AG04449 (cell line): ENCODE measurements around the gene GSAP.
"Not testable (repeated sequence)": the region's sequence is repeated elsewhere in the genome, so short reads cannot be mapped to it uniquely, and the experiment has no call there.

Experiments used
- CTCF ChIA-PET: fragments of 350-600 bp; formaldehyde crosslinking; extraction: SDS; loops from one replicate; lab custom pipeline; 2021; ENCODE audit warnings: antibody characterized with exemption; lab: Yijun Ruan, JAX
- POLR2A ChIA-PET: fragments of 400-600, 350-600 bp; formaldehyde crosslinking; extraction: SDS; loops from one replicate; lab custom pipeline; 2020; ENCODE audit warnings: antibody characterized with exemption, inconsistent platforms; lab: Yijun Ruan, JAX
- DNase-seq: peaks from one replicate; pipeline ENCODE4 v3.0.0-alpha.2; 2010; ENCODE audit warnings: low read depth, low spot score
- H3K4me3 ChIP-seq: 2 replicates; pipeline ENCODE4 v1.5.1; 2011; ENCODE audit warnings: low read depth, mild to moderate bottlenecking, control low read depth, low read length
- CTCF ChIP-seq: IDR thresholded peaks from one replicate; pipeline ENCODE4 v1.5.1; 2011; ENCODE audit warnings: mild to moderate bottlenecking, moderate library complexity, low read length, control low read depth, inconsistent platforms; ENCODE audit not compliant: insufficient read depth; ENCODE audit errors: missing control alignments

Gene GSAP

GRCh38 chr7:77454802-77455201, 38.7 kb upstream of the GSAP start:
- TF ChIP-seq CTCF = no peak
- no peak overlapping the region for H3K4me3 ChIP-seq
- CTCF ChIA-PET = no interaction called here
- no peak for DNase-seq
- POLR2A ChIA-PET = no interaction called here

GRCh38 chr7:77453531-77453930, 37.4 kb upstream of the GSAP start:
- CTCF ChIA-PET = no interaction called here

GRCh38 chr7:77451950-77452349, 35.8 kb upstream of the GSAP start:
- CTCF ChIA-PET, POLR2A ChIA-PET, H3K4me3 ChIP-seq, DNase-seq: not testable (repeated sequence)

More at GRCh38 chr7:77453531-77453930, 37.4 kb upstream of the GSAP start:
- no peak for TF ChIP-seq CTCF
- no peak for DNase-seq
- POLR2A ChIA-PET = no interaction called here
- H3K4me3 ChIP-seq = no peak overlapping the region

- CTCF ChIA-PET = no interaction called here
- H3K4me3 ChIP-seq = no peak overlapping the region
- POLR2A ChIA-PET = no interaction called here
- DNase-seq = no peak
- TF ChIP-seq CTCF = no peak
Observed at GRCh38 chr7:77450613-77451012, 34.5 kb upstream of the GSAP start.

- H3K4me3 ChIP-seq = no peak overlapping the region
- no peak for TF ChIP-seq CTCF
- CTCF ChIA-PET = no interaction called here
- POLR2A ChIA-PET = no interaction called here
- DNase-seq = no peak
Observed at GRCh38 chr7:77450054-77450453, 33.9 kb upstream of the GSAP start.

GRCh38 chr7:77447616-77448015, 31.5 kb upstream of the GSAP start:
- CTCF ChIA-PET = no interaction called here
- DNase-seq = no peak
- no peak overlapping the region for H3K4me3 ChIP-seq
- TF ChIP-seq CTCF = no peak
- POLR2A ChIA-PET = no interaction called here

- TF ChIP-seq CTCF = no peak
- no peak for DNase-seq
- no peak overlapping the region for H3K4me3 ChIP-seq
- CTCF ChIA-PET = no interaction called here
- POLR2A ChIA-PET = no interaction called here
Observed at GRCh38 chr7:77444123-77444522, 28.0 kb upstream of the GSAP start.
